HG02763 (cell line): ENCODE data around the gene PKP1.
"Not testable (repeated sequence)": the region's sequence is repeated elsewhere in the genome, so short reads cannot be mapped to it uniquely, and the experiment has no call there.

ENCODE experiments used
- ATAC-seq: cut with Tn5 transposase; IDR thresholded peaks from one replicate; pipeline ENCODE4 v1.9.1; 2021; ENCODE audit warnings: mild to moderate bottlenecking, moderate library complexity; ENCODE audit not compliant: unreplicated experiment

The PKP1 gene, protein sequence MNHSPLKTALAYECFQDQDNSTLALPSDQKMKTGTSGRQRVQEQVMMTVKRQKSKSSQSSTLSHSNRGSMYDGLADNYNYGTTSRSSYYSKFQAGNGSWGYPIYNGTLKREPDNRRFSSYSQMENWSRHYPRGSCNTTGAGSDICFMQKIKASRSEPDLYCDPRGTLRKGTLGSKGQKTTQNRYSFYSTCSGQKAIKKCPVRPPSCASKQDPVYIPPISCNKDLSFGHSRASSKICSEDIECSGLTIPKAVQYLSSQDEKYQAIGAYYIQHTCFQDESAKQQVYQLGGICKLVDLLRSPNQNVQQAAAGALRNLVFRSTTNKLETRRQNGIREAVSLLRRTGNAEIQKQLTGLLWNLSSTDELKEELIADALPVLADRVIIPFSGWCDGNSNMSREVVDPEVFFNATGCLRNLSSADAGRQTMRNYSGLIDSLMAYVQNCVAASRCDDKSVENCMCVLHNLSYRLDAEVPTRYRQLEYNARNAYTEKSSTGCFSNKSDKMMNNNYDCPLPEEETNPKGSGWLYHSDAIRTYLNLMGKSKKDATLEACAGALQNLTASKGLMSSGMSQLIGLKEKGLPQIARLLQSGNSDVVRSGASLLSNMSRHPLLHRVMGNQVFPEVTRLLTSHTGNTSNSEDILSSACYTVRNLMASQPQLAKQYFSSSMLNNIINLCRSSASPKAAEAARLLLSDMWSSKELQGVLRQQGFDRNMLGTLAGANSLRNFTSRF

DNA sequence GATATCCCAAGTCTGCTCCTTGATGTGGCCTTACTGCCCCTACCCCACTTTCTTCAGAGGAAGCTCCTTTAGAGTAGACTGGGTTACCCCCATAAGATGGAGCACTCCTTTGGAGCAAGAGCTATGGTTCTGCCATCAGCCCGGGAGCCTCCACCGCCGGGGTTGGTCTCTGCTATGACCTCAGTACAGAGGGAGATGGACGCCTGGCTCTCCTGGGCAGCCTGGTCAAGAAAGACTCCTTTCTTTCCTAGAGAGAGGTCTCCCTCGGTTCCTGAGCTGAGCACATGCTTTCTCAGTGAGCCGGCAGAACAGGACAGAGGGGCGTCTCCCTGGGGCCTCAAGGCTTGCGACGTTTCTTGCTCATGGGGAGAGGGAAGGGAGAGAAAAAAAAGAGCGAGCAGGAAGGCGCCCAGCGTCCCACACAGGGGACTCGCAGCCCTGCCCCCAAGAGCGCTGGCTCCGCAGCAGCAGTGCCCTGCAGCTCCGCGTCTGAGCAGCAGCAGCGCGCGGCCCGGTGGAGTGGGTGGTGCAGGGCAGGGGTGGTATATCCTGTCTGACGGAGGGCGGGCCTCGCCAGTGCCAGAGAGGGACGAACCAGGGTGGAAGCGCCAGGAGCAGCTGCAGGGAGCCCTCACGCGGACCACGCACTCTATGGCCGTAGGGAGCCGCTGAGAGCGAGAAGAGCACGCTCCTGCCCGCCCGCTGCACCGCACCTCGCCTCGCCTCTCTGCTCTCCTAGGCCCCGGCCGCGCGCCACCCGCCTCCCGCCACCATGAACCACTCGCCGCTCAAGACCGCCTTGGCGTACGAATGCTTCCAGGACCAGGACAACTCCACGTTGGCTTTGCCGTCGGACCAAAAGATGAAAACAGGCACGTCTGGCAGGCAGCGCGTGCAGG, at the start of gene PKP1:
Gene PKP1, plus strand, starts transcription at position 576 of the 899 bp plus-strand sequence. Its CDS starts 197 bp downstream, at position 773.
- no peak for ATAC-seq

DNA sequence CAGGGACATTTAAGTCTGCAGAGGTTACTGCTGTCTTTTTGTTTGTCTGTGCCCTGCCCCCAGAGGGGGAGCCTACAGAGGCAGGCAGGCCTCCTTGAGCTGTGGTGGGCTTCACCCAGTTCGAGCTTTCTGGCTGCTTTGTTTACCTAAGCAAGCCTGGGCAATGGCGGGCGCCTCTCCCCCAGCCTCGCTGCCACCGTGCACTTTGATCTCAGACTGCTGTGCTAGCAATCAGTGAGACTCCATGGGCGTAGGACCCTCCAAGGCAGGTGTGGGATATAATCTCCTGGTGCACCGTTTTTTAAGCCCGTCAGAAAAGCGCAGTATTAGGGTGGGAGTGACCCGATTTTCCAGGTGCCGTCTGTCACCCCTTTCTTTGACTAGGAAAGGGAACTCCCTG, 43.7 kb upstream of the PKP1 start:
- ATAC-seq, result not testable (repeated sequence)

DNA sequence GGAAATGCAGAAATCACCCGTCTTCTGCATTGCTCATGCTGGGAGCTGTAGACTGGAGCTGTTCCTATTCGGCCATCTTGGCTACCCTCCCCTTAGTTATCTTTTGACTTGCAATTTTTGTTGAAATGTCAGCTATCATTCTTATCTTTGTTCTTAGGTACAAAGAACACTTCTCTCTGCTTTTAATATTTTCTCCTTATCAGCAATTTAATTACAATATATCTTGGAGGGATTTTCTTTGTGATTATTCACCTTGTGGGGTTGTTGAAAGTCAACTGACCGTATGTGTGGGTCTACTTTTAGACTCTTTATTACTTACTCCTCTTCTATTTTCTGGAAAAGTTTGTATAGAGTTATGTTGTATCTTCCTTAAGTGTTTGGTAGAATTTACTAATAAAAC, 43.1 kb upstream of the PKP1 start:
- ATAC-seq, result no peak

DNA sequence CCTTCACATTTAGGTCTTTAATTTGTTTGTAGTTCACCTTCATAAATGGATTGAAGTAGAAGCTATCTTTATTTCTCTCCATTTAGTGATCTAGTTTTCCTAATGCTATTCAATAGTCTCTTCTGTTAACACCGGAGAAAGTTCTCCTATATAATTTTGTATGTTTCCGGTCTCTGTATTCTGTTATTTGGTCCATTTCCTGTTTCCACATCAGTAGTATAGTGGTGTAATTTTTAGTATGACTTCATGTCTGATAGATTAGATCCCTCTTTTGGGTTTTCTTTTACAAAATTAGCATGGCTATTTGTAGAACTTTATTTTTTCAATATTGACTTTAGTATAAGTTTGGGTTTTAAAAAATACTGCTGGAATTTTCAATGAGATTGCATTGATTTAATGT, 41.6 kb upstream of the PKP1 start:
- no peak for ATAC-seq

DNA sequence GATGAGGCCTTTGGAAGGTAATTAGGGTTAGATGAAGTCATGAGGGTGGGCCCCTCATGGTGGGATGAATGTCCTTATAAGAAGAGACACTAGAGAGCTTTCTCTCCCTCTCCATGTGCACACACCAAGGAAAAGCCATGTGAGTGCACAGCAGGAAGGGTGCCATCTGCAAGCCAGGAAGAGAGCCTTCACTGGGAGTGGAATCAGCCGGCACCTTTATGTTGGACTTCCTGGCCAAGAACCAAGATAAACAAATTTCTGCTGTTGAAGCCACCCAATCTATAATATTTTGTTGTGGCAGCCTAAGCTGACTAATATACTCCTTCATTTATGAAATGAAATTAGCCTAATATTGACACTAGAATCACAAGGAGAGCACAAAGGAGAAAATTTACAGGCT, 38.2 kb upstream of the PKP1 start:
- no peak for ATAC-seq

DNA sequence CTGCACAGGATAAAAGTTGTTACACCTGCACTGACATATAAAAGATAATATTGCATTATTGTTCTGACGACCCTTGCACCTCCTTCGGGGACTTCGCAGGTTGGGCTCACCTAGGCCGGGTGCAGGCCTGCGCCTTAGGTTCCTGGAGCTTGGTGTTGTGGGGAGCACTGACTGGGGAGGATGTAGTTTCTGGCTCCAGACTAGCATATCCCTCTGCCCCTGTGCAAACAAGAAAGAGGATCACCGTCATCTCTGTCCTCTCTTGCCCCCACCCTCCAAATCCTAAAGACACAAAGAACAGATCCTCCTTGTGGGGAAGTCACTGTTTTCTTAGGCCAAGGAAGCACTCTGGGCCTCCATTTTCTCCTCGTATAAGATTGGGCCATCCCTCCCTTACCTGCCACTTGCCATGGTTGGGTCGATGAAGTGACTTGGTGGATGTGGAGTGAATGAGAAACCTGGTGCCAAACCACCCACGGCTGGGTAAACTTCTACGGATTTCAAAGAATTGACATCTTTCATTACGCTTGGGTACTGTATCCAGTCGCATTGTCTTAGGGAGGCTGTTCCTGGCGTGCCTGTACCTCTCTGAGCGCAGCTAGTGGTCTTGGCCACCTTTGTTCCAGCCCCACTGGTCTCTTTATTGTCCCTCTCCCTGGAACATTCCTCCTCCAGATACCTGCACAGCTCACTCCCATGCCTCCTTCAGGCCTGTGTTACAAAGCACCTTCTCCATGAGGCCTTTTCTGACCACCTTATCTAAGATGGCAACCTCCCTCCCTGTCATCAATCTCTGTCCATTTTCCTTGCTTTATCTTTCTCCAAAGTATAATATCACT, 34.4 kb upstream of the PKP1 start:
- no peak for ATAC-seq

DNA sequence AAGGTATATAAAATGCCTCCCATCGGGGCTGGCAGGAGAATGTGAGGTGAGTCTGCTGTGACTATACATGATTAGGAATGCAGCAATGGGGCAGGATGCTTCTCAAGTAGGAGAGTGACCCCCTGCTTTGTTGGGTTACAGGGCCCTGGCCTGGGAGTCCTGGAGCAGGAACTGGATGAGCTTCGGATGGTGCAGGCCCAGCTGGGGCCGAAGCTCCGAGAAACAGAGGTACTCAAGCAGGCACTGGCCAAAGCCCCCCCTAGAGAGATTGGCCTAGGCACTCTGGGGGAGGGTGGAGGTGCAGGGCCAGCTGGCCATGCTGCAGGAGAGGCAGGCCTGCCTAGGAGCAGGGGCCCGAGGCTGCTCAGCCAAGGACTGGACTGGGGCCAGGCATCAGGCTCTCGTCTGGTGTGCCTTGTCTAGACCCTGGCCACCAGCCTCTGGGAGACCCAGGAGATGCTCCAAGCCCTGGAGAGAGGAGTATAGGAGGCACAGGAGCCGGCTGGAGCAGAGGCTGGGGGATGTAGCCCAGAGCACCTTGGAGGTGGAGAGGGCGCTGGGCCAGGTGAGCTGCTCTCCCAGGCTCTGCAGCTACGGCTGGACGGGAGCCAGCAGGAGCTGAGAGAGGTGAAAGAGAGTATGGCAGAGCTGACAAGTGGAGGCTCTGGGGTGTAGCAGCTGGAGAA, 32.8 kb upstream of the PKP1 start:
- ATAC-seq, result no peak

DNA sequence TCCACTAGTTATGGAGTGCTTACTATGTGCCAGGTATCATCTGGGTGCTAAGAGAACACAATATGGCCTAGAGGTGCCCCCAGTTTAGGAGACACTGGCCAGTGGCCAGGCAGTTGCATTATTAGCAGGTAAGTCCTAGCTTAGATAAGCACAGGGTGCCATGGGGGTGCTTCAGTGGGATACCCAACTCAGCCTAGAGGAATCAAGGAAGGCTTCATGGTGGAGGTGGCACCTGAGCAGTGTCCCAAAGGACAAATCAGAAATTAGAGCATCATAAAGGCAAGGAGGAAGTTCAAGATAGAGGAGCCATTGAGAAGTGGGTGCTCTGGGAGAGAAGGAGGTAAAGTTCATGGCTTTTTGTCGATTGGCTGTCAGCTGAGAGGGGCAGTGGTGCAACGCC, 31.9 kb upstream of the PKP1 start:
- ATAC-seq, result no peak

DNA sequence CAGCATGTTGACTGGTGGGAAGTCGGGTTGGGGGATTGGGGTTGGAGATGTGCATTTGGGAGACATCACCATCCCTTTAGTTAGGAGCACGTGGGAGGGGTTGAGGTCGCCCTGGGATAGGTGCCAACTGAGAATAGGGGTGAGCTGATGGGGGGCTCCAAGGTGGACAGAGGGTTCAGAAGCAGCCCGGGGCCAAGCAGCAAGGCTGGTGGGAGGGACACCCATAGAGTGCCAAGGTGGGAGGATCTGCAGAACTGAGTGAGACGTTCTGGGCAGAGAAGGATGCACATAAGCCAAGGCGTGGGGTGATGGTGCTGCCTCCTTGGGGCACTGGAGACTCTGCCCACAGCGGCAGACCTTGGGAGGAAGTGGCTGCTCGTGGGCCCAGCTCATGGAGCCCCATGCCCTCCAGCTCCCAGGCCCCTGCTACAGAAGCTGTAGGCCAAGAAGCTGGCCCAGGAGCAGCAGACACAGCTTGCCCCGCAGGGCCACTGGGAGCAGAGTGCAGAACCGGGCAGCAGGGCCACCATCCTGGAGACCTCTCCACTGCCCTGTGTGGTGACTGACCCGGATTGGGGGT, 31.4 kb upstream of the PKP1 start:
- no peak for ATAC-seq

DNA sequence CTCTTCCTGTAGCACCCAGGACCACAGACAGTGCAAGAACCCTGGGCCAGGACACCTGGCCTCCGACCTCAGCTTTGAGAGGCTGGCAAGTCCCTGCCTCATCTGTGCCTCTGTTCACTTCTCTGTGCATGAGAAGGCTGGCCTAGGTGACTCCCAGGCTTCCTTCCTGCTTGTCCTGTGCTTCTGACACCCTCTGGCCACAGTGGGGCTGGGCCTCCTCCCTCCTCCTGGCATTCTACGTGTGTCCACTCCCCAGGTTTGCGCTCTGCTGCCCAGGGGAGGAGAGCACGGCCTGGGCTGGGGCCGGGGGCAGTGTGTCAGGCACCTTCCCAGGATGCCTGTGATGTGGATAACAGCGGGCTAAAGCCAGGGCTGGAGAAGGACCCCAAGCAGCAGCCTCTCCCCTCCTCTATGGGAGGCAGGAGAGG, 30.3 kb upstream of the PKP1 start:
- no peak for ATAC-seq

DNA sequence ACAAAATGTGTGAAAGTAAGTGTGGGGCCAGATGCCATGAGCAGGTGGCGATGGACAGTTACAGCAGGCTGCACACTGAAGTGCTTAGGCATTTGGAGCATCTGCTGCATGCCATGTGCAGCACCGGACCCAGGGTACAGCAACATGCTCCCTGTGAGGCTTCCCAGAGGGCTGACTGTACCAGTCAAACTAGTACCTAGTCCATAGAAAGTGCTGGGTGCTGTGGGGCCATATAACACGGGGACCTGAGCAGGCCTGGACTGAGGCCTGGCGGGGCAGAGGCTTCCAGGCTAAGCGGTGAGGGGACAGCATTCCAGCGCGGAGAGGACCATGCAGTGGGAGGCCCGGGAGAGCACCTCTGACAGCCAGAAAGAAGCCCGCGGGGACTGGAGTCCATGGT, 29.9 kb upstream of the PKP1 start:
- ATAC-seq, result no peak

DNA sequence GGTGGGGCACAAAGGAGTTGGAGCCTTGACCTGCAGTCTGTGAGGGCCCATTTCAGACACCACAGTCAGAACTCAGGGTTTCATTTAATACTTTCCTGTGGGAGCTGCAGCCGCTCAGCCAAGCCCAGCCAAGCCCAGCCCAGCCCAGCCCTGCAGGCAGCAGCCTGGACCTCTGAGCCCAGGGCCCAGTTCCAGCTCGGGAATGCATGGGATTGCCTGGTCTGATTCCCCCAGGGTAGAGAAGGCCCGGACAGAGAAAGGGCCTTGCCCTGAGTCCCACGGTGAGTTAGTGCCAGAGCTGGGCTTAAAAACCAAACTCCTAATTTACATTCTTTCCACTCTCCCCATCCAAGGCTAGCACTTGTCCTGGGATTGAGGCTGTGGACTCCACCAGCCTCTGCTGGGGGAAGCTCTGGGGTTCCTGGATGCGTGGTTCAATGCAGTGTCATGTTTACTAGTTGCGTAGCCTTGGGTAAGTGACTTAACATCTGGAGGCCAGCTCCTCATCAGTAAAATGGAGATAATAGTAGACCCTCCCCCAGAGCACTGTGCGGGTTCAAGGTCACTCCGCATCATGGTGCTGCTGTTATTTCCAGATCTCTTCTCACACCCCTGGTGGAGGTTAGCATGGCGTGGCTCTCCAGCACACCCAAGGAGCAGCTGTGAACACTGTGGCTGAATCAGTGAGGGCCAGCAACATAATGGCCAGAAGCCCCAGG, 29.2 kb upstream of the PKP1 start:
- no peak for ATAC-seq

DNA sequence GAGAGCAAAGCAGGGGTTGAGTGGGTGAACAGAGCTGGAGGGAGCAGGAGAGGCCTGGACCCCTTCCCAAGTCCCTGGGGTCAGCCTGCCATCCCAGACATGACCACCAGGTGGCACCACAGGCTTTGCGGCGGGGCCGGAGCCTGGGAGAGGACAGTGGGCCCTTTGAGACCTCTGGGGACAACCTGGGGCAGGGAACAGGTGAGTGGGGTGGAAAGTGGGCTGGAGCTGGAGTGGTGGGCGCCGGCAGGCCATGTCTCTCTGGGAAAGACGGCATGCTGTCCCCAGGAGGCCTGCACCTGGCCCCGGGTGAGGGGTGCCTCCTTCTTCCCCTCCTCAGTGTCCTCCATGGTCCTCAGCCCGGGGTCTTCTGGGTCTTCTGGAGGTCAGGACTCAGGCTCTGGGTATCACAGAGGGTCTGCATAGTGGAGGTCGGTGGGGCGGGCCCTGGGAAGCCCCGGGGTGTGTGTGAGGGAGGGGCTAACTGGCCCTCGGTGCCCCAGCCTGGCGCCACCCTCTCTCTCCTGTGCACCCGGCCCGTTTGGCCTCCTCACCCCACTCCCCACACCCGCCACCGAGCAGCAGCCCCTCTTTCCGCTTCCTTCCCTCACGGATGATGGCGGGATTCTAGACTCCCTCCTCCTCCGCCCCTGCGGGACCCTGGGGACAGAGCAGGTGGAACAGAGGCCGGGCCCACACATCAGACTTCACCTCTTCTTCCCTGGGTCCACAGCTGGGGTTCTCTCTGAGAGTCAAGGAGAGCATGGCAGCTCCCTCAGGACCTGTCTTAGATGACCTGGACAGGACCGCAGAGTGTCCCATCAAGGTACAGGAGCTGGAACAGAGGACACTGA, 28.5 kb upstream of the PKP1 start:
- ATAC-seq, result no peak

DNA sequence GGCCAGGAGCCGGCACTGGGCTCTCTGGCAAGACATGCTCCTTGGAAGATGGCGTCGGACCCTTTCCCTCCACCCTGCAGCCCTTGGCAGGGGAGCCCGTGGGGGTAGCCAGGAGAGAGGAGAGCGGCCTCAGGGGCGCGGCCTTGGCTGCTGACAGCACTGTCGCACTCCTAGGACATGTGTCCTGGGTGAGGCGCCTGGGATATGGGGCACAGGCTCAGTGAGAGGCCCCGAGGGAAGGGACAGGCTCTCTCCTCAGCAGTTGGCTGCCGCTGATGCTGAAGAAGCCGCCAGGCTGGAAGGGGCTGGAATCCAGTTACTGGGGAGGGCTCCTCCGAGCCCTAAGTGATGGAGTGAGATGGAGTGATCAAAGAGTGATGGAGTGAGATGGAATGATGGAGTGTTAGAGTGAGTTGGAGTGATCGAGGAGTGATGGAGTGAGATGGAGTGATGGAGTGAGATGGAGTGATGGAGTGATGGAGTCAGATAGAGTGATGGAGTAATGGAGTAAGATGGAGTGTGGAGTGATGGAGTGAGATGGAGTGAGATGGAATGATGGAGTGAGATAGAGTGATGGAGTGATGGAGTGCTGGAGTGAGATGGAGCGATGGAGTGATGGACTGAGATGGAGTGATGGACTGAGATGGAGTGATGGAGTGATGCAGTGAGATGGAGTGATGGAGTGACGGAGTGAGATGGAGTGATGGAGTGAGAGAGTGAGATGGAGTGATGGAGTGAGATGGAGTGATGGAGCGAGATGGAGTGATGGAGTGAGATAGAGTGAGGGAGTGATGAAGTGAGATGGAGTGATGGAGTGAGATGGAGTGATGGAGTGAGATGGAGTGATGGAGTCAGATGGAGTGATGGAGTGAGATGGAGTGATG, 27.6 kb upstream of the PKP1 start:
- ATAC-seq, result no peak

DNA sequence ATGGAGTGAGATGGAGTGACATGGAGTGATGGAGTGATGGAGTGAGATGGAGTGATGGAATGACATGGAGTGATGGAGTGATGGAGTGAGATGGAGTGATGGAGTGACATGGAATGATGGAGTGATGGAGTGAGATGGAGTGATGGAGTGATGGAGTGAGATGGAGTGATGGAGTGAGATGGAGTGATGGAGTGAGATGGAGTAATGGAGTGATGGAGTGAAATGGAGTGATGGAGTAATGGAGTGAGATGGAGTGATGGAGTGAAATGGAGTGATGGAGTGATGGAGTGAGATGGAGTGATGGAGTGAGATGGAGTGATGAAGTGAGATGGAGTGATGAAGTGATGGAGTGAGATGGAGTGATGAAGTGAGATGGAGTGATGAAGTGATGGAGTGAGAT, 25.2 kb upstream of the PKP1 start:
- ATAC-seq, result not testable (repeated sequence)

DNA sequence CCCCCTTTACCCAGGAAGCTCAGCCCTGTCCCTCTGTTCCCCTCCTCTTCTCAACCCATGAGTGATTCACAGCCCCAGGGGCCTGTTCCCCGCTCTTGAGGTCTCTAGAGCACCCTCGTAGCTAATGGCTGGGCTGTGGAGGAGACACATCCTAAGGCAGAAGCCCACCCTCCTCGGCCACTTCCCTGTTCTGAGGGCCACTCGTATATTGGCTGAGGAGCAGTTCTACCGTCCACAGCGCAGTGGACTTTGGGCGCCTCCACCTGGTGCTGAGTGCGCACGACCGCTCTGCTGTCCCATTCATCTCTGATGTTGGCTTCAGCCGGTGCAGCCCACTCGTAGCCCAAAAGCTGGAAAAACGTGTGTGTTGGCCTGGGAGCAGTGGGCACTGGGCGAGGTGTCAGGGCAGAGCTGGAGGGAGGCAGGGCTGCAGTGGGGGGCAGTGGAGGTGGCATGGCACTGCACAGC, 24.5 kb upstream of the PKP1 start:
- ATAC-seq, result no peak
